CD1c-positive myeloid dendritic cell (primary cell): Measurements from ENCODE around the gene INPP5A.

Experiments used
- DNase-seq: peaks from one replicate; pipeline ENCODE4 v3.0.0-alpha.2; 2016; ENCODE audit errors: extremely low spot score

INPP5A gene

DNA sequence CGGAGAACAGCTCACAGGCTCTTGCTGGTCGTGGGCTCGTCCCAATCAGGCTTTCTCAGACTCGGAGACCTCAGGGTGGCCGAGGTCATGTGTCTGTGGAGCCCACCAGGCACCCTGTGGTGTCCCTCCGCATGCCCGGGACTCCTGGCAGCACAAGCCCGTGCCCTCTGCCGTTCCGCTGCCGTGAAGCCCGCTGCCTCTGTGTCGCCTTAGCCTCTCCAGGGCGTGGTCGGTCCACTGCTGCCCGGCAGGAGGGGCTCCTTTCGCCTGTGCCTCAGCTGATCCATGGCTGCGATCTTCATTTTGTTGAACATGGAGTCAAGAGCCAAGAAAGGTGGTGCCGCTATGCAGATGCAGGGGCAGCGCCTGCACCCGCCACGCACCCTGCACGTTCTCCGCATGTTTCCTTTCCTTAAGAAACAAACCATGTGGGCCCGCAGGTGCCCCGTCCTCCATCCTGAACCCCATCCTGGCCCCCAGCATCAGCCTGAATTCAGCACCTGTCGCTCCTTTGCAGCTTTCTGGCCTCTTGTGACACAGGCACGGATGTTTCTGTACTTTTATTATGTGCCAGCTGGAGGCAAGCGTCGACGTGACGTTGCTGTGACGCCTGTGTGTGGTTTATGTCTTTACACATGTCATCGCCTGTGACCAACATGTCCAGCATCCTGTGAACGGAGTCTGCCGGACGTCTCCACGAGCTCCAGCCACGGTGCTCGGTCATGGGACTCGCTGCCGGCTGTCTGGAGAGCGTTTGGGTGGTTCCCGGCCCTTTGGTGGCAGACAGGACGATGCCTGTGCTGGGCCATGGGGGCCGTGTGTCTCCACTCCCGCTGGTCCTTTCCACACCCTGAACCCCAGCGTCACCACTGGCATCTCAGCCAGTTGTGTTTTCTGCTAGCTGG, 178.4 kb downstream of the INPP5A start:
- DNase-seq, result no peak

DNA sequence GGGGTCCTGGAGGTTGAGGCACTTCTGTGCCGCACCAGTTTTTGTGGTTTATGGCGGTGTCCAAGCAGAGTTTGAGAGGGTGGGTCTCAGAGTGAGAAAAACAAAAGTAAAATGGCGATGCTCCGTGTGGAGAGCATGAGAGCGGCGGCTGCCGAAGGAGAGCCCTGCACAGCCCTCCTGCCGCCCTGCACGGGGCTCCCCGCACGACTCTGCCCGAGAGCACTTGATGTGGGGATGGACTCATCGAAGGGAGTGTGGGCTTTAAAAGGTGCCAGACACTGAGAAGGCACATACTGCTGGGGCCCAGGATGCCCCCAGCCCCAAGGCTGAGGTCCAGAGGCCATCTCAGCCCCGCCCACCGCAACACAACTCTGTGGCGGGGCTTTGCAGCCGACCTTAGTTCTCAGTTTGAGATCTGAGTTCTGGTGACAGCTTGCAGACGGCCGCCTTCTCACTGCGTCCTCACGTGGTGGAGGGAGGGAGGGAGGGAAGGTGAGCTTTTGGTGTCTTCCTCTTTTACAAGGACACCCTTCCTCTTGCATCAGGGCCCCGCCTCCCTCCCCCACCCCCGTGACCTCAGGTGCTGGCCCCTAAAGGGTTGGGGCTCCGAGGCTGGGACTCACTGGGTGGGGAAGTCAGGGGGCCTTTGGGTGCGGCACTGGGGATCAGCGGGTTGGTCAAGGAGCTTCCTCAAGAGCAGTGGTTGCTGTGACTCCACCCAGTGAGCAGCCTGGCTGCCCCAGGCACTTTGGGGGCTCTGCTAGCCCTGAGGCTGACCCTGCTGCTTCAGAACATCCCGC, 179.3 kb downstream of the INPP5A start:
- DNase-seq, result no peak

DNA sequence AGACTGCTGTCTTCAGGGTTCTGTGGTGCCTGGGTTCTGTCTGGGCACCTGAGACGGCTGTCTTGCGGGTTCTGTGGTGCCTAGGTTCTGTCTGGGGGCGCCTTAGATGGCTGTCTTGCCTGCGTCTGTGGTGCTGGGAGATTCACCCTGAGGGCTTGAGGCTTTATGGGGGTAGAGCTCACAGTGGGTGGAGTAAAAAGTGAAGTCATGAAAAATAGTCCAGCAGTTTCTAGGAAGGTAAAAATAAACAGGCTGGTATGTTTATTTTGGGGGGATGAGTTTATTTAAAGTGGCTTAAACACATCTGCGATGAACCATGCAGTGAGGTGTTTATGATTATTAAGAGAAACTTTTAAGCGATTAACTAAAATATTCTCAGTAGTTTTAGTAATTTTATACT, 184.1 kb downstream of the INPP5A start:
- DNase-seq, result no peak

DNA sequence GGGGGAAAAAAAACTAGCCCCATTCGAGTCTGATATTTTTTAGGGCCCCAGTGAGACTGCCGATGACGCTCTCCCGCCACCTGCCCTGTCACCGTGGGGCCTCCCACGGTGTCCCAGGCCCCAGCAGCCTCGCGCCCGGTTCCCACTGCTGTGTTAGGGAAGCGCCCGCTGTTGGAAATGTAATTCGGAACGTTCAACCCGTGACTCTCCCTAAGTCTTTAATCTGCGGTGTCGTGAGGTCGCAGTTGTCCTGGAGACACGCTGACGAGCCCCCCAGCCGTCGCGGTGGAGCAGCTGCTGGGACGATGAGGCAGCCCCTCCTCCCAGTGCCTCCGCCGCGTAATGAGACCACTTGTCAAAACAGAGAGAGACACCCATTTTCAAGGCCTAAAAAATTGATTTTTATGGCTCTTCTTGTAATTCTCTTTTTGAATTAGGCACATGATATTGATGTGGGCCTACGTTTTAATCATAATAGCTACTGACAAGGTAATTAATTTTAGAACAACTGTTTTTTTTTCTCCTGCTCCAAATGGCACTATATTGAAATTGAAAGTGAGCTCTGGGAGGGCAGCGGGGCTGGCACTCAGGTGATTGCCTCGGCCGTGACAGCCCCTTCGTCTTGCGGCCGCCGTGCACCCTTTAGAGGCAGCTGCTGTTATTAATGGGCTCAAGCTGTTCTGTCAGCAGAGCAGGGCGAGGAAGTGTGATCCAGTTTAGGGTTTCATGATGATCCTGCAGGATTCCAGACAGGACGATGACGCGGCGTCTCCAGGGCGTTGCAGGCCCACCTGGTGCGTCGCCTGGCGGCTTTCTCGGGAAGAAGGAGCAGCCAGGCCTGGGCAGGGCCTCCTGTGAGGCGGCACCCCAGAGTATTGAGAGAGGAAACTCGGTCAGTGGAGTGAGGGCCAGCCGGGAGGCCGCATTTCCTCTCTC, 185.1 kb downstream of the INPP5A start:
- no peak for DNase-seq

DNA sequence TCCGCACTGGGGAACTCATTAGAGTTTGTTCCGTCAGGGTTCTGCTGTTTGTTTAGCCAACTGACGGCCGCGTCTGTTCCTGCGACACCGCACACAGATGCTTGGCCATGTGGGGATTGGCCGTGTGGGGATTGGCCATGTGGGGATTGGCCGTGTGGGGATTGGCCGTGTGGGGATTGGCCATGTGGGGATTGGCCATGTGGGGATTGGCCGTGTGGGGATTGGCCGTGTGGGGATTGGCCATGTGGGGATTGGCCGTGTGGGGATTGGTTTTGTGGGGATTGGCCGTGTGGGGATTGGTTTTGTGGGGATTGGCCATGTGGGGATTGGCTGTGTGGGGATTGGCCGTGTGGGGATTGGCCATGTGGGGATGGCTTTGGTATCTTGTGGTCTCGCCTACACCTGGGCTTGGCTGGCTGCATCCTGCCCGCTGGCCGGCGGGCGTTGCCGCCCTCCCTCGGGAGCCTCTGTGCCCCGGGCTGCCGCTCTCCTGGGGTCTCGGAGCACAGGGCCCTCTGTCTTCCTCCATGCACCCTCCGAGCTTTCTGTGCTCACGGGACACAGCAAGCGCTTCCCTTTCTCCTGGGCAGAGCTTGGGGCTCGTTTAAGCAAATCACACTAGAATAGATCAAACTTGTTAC, 185.9 kb downstream of the INPP5A start:
- no peak for DNase-seq

DNA sequence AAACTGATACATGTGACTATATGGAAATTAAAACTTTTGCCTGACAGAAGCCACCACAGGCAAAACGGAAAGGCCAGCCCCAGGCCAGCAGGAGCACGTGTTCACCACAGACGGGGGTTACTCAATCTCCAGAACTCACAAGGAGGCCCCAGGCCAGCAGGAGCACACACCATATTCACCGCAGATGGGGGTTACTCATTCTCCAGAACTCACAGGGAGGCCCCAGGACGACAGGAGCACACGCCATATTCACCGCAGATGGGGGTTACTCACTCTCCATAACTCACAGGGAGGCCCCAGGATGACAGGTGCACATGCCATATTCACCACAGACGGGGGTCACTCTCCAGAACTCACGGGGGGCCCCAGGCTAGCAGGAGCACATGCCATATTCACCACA, 186.9 kb downstream of the INPP5A start:
- no peak for DNase-seq

DNA sequence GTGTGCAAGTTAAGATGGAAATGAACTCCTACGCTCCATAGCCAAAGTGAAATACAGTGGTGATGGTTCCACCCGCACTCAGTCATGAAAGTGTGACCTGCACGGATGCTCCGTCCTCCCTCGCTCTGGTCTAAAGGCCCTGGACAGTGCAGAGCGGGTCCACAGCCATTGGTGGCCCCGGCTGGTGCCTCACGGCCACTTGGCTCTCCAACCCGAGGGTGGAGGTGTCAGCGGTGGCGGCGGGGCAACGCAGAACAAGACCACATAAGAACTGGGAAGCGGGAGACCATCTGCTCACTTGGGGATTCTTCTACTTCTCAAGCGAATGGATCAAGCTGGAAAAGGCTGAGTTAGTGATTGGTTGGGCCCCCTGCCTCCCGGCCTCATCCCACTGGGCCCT, 187.6 kb downstream of the INPP5A start:
- DNase-seq, result no peak

DNA sequence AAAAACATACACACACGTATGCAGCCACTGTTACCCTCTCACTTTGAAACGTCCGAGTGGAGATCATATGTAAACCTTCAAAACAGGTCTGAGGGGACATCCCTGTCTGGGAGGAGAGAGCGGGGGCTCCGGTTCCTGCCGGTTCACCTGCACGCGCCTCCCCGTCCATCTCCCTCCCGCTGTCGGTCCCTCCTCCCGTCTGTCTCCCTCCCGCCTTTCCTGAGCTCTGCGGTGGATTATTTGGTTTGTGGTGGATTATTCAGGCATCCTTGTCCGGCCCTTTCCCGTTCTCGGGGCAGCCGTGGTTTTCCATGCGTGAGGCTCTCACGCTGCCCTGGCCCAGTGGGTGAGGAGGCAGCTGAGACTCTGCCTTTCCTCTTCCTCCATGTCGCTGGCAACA, 188.6 kb downstream of the INPP5A start:
- no peak for DNase-seq

DNA sequence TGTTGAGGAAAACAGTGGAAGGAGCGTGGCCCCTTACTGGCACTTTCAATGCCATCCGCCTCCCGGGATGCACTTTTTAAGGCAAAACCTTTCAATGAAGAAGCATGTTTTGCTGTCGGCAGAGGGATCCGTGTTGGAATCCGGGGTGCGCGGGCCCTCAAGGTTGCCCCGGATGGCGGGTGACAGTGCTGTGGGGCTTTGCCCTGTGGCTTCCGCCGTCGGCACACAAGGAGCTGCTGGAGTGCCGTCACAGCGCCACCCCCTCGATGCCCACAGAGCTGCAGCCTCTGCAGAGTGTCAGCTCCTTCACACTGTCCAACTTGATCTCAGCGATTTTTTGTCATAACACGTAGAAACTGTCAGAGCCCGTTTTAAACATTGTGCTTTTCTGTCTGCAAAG, 189.4 kb downstream of the INPP5A start:
- DNase-seq, result no peak

DNA sequence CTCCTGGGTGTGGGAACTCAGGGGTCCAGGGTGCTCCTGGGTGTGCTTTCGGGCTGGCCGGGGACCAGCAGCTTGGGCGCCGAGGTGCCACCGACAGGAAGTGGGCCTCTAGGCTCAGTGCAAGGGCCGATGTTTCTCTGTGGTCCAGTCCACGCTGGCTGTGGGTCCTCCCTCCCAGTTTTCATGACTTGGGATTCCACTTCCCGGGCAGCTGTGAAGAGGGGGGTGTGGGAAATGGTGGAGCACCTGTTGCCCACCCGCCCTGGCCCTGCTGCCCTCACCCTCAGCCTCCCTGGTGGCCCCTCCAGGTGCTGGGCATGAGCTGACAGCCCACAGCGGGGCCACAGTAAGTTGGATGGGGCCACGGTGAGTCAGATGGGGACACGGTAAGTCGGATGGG, 189.8 kb downstream of the INPP5A start:
- no peak for DNase-seq

DNA sequence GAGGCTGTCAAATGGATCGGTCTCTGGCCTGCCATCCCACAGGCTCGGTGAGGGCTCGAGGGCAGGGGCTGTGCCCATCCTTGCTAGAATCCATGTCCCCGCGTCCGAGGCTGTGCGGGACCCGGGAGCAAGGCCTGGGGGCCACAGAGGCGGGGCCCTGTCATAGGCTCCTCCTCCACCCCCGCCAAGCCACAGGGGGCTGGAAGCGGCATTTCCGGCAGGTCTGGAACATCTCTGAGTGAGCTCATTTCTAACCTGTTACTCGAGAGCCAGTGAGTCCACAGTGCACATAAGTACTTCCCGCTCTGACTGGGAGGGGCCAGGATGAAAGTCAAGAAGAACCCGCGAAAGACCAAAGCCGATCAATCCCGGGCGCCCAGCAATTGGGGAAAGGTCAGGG, 190.7 kb downstream of the INPP5A start:
- no peak for DNase-seq

DNA sequence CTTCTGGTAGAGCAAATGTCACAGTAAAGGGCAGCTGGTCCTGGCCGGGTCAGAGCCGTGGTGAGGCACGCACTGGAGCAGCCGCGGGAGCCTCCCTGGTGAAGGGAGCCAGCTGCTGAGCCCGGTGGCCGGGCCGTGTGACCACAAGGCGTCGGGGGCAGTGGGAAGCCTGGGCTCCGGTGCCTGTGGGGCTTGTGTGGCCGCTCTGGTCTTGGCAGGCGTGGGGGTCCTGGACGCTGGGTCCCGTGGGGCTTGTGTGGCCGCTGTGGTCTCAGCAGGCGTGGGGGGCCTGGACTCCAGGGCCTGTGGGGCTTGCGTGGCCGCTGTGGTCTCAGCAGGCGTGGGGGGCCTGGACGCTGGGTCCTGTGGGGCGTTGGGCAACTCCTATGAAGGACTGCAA, 191.2 kb downstream of the INPP5A start:
- no peak for DNase-seq

DNA sequence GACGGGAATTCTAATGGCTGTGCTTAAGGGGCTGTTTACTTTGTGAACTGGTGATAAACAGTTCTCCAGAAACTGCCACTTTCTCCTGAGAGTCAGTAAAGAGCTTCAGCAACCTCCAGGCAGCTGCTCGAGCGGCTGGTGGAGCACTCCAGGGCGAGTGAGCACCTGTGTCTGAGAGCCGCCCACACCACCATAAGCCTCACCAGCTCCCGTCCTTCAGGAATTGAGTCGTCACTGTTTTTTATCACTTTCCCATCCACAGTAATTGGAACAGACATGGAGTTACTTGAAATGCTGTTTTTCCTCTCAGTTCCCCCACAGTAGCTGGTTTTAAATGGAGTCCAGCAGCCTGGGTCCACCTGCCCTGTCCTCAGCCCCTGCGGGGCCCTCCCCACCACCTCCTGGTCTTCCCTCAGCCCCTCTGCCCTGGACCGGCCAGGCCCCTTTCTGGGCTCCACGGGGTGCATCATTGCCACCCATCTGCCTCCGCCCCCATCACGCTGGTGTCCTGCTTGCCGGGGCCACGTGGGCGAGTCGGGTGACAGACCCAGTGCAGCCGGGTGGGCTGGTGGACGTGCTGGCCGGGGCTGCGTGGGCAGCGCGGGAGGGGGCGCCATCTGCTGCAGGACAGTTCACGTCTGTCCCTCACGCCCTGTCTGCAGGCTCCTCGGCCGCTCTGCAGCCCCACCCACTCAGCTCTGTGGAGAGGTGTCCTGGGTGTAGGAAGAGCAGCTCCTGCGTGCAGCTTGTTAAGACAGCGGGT, 192.4 kb downstream of the INPP5A start:
- DNase-seq, result no peak

DNA sequence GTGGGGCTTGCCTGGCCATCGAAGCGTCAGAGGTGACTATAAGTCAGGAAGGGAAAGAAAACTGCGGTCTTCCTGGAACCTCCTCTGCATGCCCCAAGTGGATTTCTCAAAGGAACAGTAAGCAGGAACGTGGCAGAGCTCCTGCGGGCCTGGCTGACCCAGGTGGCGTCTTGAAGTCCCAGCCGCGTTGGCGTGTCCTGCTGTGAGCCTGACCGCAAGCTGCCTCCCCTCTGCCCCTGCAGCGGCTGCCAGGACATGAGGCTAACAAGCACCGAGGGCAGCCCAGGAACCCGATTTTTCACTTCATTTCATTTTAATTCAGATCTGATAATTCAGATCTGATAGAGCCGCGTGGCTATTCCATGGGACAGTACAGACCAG, 193.0 kb downstream of the INPP5A start:
- no peak for DNase-seq

DNA sequence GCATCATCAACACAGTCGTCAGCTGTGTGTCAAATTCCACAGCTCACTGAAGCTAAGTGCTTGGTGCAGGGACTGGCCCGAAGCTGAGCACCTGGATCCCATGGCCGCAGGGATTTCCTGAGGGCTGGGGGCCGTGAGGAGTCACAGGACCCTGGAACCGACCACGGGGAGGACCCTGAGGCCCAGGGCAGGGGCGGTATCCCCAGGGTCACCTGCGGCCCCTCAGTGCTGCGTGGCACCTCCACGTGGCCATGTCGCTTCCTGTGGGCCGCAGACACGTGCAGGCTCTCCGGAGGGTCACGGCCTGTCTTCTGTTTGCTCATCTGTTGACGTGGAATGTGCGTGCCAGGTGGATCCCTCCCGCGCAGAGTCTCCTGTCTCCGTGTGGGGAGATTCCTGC, 194.9 kb downstream of the INPP5A start:
- DNase-seq, result no peak

DNA sequence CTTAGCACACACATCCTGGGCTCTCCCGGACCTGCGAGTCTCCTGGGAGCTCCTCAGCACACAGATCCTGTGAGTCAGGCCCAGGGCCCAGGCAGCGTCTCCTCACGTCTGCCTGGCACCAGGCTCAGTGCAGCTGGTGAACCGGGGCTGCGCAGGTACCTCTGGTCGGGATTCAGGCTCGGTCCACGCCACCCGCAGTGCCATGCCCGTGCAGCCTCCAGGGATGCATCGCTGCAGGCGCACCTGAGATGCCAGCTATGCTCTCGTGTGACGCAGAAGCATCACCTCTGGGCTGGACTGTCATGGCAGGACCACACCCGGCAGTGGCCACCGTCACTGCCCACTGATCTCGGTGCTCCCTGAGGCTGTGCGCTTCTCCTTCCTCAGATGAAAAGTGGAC, 196.3 kb downstream of the INPP5A start:
- DNase-seq, result no peak

DNA sequence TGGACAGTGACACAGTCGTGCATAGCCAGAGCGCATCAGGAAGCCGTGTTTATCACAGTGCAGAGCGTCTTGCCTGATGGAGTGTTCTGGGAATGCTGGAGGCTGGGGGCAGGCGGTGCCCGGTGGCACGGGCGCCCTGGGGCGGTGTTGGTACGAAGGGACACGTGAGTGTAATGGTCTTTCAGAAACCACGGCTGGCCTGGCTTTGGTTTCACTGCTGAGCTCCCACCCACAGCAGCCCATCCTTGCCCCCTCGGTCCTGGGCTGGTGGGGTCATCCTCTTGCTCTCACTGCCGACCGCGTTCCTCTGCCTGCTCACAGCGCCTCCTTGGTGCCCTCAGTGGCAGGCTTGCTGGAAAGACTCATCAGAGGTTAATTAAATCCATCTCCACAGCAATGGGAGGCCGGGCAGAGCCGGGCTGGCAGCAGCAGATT, 197.8 kb downstream of the INPP5A start:
- DNase-seq, result no peak

DNA sequence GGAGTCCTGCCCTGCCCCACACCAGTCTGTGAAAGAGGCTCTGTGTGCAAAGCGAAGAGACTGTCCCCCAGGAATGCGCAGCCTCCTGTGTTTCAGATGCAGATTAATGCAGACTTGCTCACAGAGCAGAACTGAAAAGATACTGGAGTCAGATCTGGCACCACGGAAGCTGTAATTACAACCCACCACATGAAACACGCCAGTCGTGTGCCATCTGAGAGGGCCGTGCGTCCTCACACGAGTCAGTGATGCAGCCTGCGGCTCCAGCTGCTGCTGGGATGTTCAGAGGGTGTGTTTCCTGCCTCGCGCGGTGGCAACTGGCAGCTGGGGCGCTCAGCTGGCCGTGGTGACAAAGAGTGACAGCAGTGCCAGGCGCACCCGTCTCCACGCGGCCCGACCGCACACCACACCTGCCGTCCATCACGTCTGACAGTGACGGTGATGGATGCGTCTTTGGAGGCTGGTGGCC, 198.4 kb downstream of the INPP5A start:
- no peak for DNase-seq

DNA sequence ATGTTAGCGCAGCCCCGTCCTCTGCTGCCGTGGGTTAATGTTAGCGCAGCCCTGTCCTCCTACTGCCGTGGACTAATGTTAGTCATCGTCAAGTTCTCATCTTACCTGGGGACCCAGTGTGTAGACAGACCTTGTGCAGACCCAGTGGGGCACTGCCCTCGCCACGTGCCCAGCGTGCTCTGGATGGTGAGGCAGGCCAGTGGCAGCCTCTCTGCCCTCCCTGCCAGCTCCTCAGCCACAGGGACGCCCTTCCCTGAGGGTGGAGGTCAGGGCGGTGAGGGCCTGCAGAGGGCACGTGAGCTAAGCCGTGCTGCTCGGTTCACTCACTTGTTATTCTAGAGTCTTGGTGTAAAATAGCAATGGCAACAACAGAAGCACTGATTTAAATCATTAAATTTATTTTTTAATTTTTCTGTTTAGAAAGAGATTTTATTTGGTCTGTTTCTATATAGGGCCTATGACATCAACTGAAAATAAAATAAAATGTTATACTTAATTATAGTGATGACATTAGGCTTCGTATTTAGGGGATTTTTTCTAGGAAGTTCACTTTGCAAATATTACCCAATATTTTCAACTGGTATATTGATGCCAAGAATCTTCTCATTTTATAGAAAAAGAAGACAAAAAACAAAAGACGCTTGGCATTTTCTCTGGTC, 199.9 kb downstream of the INPP5A start:
- no peak for DNase-seq
